Sigmoid colon (tissue), 4 donors: ENCODE measurements around the gene ENAH.

Experiments
- EP300 ChIP-seq, 4 donors: sonication (generic); formaldehyde crosslinking; IDR thresholded peaks; one replicate each; pipeline ENCODE4 v1.6.1; 2017; ENCODE audit warnings: antibody characterized with exemption in 4 of 4
- POLR2A ChIP-seq, 2 donors: fragments of 450-650 bp; IDR thresholded peaks; one replicate each; pipeline ENCODE4 v1.6.1; 2016; ENCODE audit warnings: antibody characterized with exemption in 2 of 2, mild to moderate bottlenecking in 2 of 2, moderate library complexity in 2 of 2
- TF ChIP-seq, protein P1 (sequence below), 4 experiments: fragments of 450-650 bp in 3 of 4; fragments of 200-600 bp in 1 of 4; IDR thresholded peaks; one replicate each; pipeline ENCODE4 v1.5.1; 2016 to 2019; ENCODE audit warnings: antibody characterized with exemption in 4 of 4, mild to moderate bottlenecking in 3 of 4, moderate library complexity in 2 of 4

DNA sequence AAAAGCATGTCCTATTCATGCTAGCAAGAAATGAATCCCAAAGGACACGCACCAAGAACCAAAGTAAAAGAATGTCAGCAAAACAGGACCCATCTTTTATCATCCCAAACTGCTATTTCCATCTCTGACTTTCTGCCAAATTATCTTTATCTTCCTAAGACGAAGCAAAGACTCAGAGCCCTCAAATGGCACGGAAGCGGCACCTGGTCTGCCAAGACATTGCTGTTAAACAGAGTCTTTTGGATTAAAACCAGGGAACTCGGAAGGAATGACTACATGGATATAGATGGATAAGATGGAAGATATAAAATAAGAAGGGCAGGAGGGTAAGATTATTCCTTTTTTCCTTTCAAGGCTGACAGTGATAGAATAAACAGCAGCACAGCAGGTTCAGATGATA, 164.2 kb downstream of the ENAH start:
- TF ChIP-seq POLR2A (IDR thresholded peaks at IDR 0.05) (no peak), EP300 (IDR thresholded peaks at IDR 0.05) (no peak)
- TF ChIP-seq, protein P1, sequence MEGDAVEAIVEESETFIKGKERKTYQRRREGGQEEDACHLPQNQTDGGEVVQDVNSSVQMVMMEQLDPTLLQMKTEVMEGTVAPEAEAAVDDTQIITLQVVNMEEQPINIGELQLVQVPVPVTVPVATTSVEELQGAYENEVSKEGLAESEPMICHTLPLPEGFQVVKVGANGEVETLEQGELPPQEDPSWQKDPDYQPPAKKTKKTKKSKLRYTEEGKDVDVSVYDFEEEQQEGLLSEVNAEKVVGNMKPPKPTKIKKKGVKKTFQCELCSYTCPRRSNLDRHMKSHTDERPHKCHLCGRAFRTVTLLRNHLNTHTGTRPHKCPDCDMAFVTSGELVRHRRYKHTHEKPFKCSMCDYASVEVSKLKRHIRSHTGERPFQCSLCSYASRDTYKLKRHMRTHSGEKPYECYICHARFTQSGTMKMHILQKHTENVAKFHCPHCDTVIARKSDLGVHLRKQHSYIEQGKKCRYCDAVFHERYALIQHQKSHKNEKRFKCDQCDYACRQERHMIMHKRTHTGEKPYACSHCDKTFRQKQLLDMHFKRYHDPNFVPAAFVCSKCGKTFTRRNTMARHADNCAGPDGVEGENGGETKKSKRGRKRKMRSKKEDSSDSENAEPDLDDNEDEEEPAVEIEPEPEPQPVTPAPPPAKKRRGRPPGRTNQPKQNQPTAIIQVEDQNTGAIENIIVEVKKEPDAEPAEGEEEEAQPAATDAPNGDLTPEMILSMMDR (IDR thresholded peaks at IDR 0.05) = no peak
